ENCODE data around the gene UBXN11. TPM values are rescaled to one million over a fixed set of nuclear protein-coding genes. Genes with fewer than 3 reads are reported as not detected.

UBXN11 gene
- total RNA-seq, 2 donors from 2014 or later = 13.2 to 18.1 TPM

DNA sequence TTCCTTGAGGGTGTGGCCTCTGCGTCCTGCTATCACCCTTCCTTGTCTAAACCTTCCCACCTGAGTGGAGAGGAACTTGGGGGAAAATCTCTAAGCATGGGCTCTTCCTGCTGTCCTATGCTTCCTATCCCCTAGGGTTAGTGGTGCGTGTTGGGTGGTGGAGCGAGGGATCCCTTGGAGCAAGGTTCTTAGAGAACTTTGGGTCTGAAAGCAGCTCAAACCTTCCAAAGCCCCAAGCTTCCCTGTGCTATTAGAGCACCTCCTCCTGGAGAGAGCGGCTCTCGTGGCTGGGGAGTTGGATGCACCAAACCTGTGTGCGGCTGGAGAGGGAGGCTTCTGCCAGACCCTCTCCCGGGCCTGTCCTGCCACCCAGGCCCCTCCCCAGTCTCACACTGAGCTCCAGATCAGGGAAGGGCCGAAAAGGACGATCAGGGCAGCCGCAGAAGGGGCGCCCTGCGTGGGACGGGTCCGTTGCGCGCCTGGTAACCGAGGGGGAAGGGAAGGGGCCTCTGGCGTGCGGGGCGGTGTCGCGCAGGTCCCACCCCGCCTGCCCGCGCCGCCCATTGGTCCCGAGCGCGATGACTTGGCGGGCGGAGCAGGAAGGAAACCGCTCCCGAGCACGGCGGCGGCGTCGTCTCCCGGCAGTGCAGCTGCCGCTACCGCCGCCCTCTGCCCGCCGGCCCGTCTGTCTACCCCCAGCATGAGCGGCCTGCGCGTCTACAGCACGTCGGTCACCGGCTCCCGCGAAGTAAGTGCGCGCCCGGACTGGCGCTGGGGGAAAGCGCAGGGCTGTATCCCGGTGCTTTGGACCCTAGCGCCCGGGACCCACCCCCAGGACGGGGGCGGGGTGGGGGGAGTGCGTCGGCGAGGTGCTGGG lies 26.7 kb downstream of the UBXN11 start, which contains the start of gene SH3BGRL3:
SH3BGRL3 (plus strand) TSS at position 631 of the 877 bp plus-strand sequence; CDS start at position 701, 70 bp downstream.
- DNase-seq (ENCODE audit: low spot score) = peak; percentile 87
- H3K4me3 ChIP-seq = peak within 1 kb of the TSS; percentile 77 to 91
- TF ChIP-seq POLR2A (IDR thresholded peaks at IDR 0.05) (peak; percentile 99), POLR2AphosphoS5 (IDR thresholded peaks at IDR 0.05) (peak; percentile 89)
- TF ChIP-seq, protein P1, sequence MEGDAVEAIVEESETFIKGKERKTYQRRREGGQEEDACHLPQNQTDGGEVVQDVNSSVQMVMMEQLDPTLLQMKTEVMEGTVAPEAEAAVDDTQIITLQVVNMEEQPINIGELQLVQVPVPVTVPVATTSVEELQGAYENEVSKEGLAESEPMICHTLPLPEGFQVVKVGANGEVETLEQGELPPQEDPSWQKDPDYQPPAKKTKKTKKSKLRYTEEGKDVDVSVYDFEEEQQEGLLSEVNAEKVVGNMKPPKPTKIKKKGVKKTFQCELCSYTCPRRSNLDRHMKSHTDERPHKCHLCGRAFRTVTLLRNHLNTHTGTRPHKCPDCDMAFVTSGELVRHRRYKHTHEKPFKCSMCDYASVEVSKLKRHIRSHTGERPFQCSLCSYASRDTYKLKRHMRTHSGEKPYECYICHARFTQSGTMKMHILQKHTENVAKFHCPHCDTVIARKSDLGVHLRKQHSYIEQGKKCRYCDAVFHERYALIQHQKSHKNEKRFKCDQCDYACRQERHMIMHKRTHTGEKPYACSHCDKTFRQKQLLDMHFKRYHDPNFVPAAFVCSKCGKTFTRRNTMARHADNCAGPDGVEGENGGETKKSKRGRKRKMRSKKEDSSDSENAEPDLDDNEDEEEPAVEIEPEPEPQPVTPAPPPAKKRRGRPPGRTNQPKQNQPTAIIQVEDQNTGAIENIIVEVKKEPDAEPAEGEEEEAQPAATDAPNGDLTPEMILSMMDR (IDR thresholded peaks at IDR 0.05) = peak in 3 of 4 experiments; percentile 11 to 45 (median 36)

GRCh38 chr1:26278724-26279455 lies 27.5 kb downstream of the UBXN11 start:
- TF ChIP-seq POLR2AphosphoS5 (IDR thresholded peaks at IDR 0.05) (peak; percentile 0), POLR2A (IDR thresholded peaks at IDR 0.05) (no peak)
- DNase-seq (ENCODE audit: low spot score) = peak; percentile 46
- peak overlapping the region; percentile 87 to 92 for H3K27ac ChIP-seq
- 36% methylated on average over 9 of the region's 9 CpGs for WGBS
- H3K4me3 ChIP-seq = peak overlapping the region; percentile 77 to 91
- no peaks in the 10 kb centered on the region for H3K27me3 ChIP-seq (replicated peaks; ENCODE audit: insufficient read depth)
- H3K9me3 ChIP-seq = no peaks in the 10 kb centered on the region
- intact Hi-C loops (cut with DNase I) = loop anchor here (5.0 kb wide), 2 partner anchors 47 to 167 kb away; partner anchors contain the start of genes CEP85 and PDIK1L
- no peaks in the 10 kb centered on the region for H3K36me3 ChIP-seq
- peaks cover 23% of the 10 kb centered on the region for H3K4me1 ChIP-seq (replicated peaks)

More for the DNA sequence above, 26.7 kb downstream of the UBXN11 start, which contains the start of gene SH3BGRL3:
- Histone ChIP-seq H3K4me1 (replicated peaks) (peaks cover 23% of the 10 kb centered on the region), H3K36me3 (no peaks in the 10 kb centered on the region), H3K9me3 (no peaks in the 10 kb centered on the region), H3K27ac (peak within 1 kb of the TSS; percentile 87 to 92), H3K27me3 (replicated peaks; ENCODE audit: insufficient read depth) (no peaks in the 10 kb centered on the region)
- WGBS = 2% methylated on average over 56 of the region's 66 CpGs
- intact Hi-C loops (cut with DNase I) = loop anchor here (5.0 kb wide), 2 partner anchors 47 to 167 kb away; partner anchors contain the start of genes CEP85 and PDIK1L

DNA sequence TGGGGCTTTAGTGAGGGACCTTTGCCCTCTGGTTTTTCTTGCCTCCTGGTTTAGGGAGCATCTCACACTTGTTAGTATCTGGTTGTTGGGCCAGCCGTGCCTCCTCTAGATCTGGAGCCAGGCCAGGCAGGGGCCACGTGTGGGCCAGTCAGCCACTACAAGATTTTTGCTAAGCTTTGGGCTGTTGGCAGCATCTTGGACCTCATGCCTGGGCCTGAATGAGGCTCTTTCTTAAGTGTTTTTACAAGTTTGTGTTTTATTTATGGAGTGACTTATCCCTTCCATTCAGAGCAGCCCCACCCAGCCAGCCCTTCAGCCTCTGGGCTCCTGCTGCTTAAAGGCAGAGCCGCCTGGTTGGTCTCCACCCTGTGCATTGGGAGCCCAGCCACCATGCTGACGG lies 28.1 kb downstream of the UBXN11 start:
- peak; percentile 88 for DNase-seq (ENCODE audit: low spot score)
- no peaks in the 10 kb centered on the region for H3K27me3 ChIP-seq (replicated peaks; ENCODE audit: insufficient read depth)
- peaks cover 23% of the 10 kb centered on the region for H3K4me1 ChIP-seq (replicated peaks)
- no peak overlapping the region for H3K4me3 ChIP-seq
- no peaks in the 10 kb centered on the region for H3K9me3 ChIP-seq
- peak overlapping the region; percentile 87 to 92 for H3K27ac ChIP-seq
- WGBS = 15% methylated on average over 4 of the region's 4 CpGs
- intact Hi-C loops (cut with DNase I) = loop anchor here (5.0 kb wide), 2 partner anchors 46 to 166 kb away; partner anchors contain the start of genes CEP85 and PDIK1L
- H3K36me3 ChIP-seq = no peaks in the 10 kb centered on the region
- TF ChIP-seq POLR2A (IDR thresholded peaks at IDR 0.05) (peak; percentile 27), POLR2AphosphoS5 (IDR thresholded peaks at IDR 0.05) (peak; percentile 82)
- TF ChIP-seq, protein P1 (IDR thresholded peaks at IDR 0.05) = no peak

DNA sequence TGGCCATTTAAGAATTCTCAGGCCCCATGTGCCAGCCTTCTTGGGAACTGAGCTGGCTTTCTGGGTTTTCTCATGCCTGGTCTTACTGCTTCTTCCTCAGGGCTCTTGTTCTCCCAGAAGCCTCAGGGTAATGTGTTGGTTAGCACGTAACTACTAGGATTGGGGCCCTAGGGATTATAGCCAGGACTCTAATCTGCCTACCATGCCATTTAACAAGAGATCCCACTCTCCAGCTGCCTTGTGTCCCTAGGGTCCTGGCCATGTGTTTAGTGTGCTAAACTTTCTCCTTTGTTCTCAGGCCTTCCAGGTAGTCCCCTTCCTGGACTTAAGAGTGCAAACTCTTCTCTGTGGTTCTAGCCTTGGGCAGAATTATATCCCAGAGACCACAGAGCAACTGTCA lies 28.7 kb downstream of the UBXN11 start:
- Histone ChIP-seq H3K36me3 (no peaks in the 10 kb centered on the region), H3K4me3 (no peak overlapping the region), H3K27ac (peak overlapping the region; percentile 87 to 92), H3K27me3 (replicated peaks; ENCODE audit: insufficient read depth) (no peaks in the 10 kb centered on the region), H3K9me3 (no peaks in the 10 kb centered on the region), H3K4me1 (replicated peaks) (peaks cover 23% of the 10 kb centered on the region)
- WGBS = 92% methylated on average over 1 of the region's 1 CpG
- TF ChIP-seq, protein P1 (IDR thresholded peaks at IDR 0.05) = no peak
- no peak for TF ChIP-seq POLR2AphosphoS5 (IDR thresholded peaks at IDR 0.05)
- TF ChIP-seq POLR2A (IDR thresholded peaks at IDR 0.05) = no peak
- intact Hi-C loops (cut with DNase I) = loop anchor here (5.0 kb wide), 2 partner anchors 45 to 165 kb away; partner anchors contain the start of genes CEP85 and PDIK1L
- no peak for DNase-seq (ENCODE audit: low spot score)

DNA sequence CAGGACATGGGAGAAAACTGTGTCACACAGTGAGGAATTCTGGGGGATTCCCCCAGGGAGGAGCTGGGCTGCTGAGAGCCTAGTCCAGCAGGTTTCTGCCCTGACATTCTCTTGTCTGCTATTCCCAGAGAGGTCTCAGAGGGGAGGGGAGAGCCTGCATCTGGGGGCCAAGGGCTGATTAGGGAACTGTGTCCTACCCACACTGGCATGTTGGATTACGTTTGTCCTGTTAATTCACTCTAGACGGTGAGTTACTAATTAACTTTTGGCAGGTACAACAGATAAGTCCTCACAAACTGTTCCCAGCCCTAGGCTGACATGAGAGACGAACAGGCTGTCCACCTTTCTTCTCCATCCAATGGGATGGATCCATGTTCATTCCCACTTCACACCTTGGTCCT lies 29.2 kb downstream of the UBXN11 start:
- Histone ChIP-seq H3K27ac (peak overlapping the region; percentile 87 to 92), H3K36me3 (no peaks in the 10 kb centered on the region), H3K4me1 (replicated peaks) (peaks cover 23% of the 10 kb centered on the region), H3K9me3 (no peaks in the 10 kb centered on the region), H3K4me3 (no peak overlapping the region), H3K27me3 (replicated peaks; ENCODE audit: insufficient read depth) (no peaks in the 10 kb centered on the region)
- 51% methylated on average over 3 of the region's 3 CpGs for WGBS
- no peak for TF ChIP-seq POLR2AphosphoS5 (IDR thresholded peaks at IDR 0.05)
- intact Hi-C loops (cut with DNase I) = loop anchor here (5.0 kb wide), 2 partner anchors 45 to 165 kb away; partner anchors contain the start of genes CEP85 and PDIK1L
- DNase-seq (ENCODE audit: low spot score) = no peak
